Measurements from ENCODE around the gene FCGR3A.
"Not testable (repeated sequence)": the region's sequence is repeated elsewhere in the genome, so short reads cannot be mapped to it uniquely, and the experiment has no call there.

The FCGR3A gene

DNA sequence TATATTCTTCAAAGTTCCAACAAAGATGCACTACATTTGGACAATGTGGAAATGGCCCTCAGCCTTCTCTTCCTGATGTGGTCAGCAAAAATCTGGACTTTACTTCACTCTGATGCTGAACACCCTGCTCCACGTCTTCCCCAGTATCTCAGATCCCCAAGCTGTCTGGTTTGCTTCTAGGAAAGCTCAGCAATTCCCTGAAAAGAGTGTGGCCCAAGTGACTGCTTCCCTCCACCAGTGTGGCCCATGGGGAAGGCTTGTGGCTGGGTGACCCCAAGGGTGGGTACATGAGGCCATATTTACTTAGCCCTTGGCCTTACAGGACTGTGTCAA lies 36.2 kb downstream of the FCGR3A start:
- DNase-seq (ENCODE audit: low read depth in 1 of 2, low spot score in 1 of 2); in situ Hi-C loops (cut with HindIII; ENCODE audit: low pct_unique_long_range_greater_than_20kb, low sequenced_read_pairs): not testable (repeated sequence)

DNA sequence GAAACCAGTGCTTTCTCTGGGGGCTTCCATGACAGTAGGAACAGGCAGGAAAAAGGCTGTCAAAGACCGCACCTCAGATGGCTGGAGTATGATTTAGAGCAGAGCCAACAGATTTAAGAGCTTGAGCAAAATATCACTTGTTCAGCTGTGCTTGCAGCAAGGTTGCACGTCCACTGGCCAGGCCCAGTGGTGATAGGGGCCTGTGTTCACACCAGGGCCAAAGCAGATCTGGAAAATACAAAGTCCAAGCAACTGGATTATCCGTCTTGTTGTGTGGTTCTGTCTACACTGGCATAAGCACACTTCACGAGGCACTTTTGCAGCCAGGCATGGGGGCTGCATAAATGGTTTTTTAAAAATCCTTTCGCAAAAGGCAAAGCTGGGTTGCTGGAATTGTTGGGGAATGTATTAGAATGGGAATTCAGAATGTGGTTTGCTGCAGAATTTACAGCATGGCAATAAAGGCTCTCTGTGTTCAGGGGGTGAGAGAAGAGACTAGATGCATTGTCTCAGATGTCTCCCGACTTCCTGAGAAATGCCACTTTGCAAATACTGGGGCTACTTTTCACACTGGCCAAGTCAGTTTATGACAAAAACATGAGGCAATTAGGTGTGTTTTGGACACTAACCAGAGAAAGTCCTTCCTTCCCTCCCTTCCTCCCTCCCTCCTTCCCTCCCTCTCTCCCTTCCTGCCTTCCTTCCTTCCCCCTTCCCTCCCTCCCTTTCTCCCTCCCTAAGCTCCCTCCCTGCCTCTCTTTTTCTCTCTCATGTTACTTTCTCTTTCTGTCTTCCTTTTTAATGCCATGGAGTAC lies 36.8 kb downstream of the FCGR3A start:
- in situ Hi-C loops (cut with HindIII; ENCODE audit: low pct_unique_long_range_greater_than_20kb, low sequenced_read_pairs); DNase-seq (ENCODE audit: low read depth in 1 of 2, low spot score in 1 of 2): not testable (repeated sequence)

DNA sequence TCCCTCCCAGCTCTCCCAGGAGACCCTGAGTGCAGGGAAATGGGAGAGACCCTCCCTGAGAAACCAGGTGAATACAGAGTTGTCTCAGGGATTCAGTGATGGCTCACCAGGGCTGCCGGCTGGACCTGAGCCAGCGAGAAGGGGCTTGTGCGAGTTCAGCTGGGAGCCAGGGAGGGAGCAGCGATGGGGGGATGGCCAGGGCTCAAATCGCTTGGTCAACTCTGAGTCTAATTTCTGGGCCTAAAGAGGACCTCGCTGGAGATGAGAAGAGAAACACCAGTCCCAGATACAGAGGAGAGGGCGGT lies 37.9 kb downstream of the FCGR3A start:
- no peak for TF ChIP-seq JUND (IDR thresholded peaks at IDR 0.05; ENCODE audit: low read depth)
- in situ Hi-C loops (cut with HindIII; ENCODE audit: low pct_unique_long_range_greater_than_20kb, low sequenced_read_pairs) = no loop called here
- DNase-seq (ENCODE audit: low read depth in 1 of 2, low spot score in 1 of 2) = no peak

DNA sequence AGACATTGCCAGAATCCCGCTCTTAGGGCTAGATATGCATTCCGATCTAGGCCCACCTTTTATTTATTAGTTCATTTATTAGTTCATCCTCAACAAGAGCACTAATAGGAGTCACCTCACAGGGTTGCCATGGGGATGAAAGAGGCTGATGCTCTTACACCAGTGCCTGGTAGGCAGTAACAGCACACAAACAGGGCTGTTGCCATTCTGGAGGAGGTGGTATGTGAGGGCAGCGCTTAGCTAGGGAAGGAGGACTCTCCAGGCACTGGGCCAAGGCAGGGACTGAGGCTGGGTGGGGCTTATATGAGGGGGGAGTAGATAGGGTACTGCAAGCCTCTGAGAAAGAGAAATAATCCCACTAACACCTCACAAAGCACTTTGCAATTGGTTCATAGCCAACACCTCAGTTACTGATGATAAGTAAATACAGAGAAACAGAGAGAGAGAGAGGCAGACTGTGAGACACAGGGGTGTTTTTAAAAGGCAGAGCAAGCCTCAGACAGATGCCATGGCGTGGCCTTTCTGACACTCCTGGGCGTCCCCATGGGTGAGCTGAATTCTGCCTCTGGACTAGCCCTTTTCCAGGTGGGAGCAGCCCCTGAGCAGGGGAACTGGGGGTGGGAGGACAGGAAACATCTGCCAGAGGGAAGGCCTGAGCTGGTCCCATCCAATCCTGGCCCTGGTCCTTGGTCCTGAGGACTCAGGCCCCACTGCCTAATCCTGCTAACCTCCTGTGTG lies 38.4 kb downstream of the FCGR3A start:
- no peak for TF ChIP-seq JUND (IDR thresholded peaks at IDR 0.05; ENCODE audit: low read depth)
- no peak for DNase-seq (ENCODE audit: low read depth in 1 of 2, low spot score in 1 of 2)
- in situ Hi-C loops (cut with HindIII; ENCODE audit: low pct_unique_long_range_greater_than_20kb, low sequenced_read_pairs) = no loop called here

DNA sequence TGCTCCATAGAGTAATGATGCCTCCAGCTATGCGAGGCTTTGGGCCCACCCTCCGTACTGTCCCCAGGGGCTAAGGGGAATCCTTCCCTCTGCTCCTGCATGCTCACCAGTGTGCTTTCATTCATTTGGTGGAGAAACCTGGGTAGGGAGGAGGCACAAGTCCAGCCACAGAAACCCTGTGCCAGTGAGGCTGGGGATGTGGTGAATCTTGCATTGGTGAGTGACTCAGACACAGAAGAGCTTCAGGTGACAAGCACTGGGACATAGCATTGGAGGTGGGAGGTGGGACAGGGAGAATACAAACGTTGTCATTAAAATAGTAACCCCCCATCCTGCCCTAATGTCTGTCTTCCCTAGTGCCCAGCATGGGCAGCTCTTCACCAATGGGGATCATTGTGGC lies 39.1 kb downstream of the FCGR3A start:
- in situ Hi-C loops (cut with HindIII; ENCODE audit: low pct_unique_long_range_greater_than_20kb, low sequenced_read_pairs) = no loop called here
- no peak for TF ChIP-seq JUND (IDR thresholded peaks at IDR 0.05; ENCODE audit: low read depth)
- no peak for DNase-seq (ENCODE audit: low read depth in 1 of 2, low spot score in 1 of 2)

DNA sequence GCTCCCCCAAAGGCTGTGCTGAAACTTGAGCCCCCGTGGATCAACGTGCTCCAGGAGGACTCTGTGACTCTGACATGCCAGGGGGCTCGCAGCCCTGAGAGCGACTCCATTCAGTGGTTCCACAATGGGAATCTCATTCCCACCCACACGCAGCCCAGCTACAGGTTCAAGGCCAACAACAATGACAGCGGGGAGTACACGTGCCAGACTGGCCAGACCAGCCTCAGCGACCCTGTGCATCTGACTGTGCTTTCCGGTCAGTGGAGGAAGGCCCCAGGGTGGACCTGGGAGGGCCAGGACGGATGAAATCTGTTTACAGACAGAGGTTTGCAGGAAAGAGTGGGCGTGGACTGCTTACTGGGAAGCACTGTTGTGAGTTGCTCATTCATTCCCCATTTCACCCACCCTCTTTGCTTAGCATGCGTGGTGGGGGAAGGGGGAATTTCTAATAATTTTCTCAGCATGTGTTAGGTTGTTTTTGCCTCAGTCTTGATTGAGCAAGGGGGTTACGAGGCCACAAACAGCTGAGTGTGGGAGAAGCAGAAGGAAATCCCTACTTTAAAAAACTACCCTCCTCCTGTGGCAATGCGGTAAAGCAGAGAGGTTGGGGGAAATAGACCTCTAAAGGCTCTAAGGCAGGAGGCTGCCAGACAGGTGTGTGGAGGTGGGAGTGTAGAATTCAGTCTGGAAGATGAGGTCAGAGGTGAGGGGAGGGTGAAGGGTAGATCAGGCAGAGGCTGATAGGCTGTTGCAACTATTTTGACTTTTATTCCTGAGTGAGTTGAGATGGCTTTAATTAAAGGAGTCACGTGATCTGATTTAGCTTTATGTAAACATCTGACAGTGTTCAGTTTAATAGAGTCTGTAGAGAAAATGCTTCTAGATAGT lies 43.0 kb downstream of the FCGR3A start:
- in situ Hi-C loops (cut with HindIII; ENCODE audit: low pct_unique_long_range_greater_than_20kb, low sequenced_read_pairs) = no loop called here
- DNase-seq (ENCODE audit: low read depth in 1 of 2, low spot score in 1 of 2) = peak in 1 of 2 experiments; percentile 20
- no peak for TF ChIP-seq JUND (IDR thresholded peaks at IDR 0.05; ENCODE audit: low read depth)

DNA sequence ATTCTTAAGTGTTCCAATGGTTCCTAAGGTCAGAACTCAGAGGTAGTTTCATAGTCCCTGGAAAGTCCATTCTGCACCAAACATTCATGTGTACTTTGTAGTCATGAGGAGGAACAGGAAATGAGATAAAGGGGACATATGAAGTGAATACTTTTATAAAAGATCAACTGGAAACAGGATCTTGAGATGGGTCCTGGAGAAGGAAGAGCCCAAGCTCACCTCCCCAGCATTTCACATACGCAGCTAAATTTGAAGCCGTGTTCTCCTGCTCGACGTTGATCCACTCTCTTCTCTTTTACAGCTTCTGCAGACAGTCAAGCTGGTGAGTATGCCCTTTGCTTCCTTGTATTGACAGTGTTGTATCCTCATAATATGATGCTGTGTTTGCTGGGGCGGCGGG lies 43.9 kb downstream of the FCGR3A start:
- DNase-seq (ENCODE audit: low read depth in 1 of 2, low spot score in 1 of 2) = no peak
- in situ Hi-C loops (cut with HindIII; ENCODE audit: low pct_unique_long_range_greater_than_20kb, low sequenced_read_pairs) = no loop called here
- TF ChIP-seq JUND (IDR thresholded peaks at IDR 0.05; ENCODE audit: low read depth) = no peak

DNA sequence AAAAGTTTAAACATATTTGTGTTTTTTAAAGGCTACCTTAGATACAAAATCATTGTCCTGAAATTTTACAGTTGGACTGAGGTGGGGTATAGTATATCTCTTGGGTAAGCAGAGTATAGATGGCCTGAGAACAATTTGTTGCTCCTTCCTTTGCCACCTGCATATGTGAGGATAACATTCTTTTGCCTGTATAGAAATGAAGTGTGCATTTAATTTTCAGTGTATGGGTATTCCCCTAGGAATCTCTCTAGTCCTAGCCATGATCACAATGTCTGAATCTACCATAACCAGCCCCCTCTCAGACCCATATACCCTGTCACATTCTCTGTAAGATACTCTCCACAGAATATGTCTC lies 46.2 kb downstream of the FCGR3A start:
- TF ChIP-seq JUND (IDR thresholded peaks at IDR 0.05; ENCODE audit: low read depth) = no peak
- in situ Hi-C loops (cut with HindIII; ENCODE audit: low pct_unique_long_range_greater_than_20kb, low sequenced_read_pairs) = no loop called here
- DNase-seq (ENCODE audit: low read depth in 1 of 2, low spot score in 1 of 2) = no peak

DNA sequence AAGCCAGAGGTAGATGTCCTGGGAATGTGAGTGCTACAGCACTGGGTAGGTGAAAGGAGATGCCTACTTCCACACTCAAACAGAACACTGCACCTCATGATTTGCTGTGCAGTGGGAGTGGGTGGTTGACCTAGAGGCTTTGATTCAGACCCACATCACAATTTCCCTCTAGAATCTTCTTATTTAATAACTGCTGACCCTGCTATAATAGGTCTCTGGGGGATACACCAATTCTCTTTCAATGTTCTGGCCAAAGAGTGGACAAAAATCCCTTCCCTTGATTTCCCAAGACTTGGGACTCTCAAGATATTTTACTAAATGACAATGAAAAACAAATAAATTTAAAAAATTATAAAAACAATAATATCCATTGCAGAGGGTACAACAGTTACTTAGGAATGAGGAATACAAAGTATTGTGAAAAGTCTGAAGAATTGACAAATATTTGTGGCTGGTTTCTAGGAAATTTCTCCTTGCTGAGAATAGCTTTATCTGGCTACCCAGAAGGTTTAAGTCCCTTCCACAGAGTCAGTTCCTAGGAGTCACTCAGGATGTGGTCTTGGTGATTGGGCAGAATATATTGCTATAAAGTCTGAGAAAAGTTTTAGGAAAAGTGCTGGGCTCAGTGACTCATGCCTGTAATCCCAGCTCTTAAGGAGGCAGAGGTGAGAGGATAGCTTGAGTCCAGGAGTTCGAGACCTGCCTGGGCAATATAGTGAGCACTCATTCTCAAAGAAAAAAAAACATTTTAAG lies 46.8 kb downstream of the FCGR3A start:
- DNase-seq (ENCODE audit: low read depth in 1 of 2, low spot score in 1 of 2) = no peak
- no peak for TF ChIP-seq JUND (IDR thresholded peaks at IDR 0.05; ENCODE audit: low read depth)
- in situ Hi-C loops (cut with HindIII; ENCODE audit: low pct_unique_long_range_greater_than_20kb, low sequenced_read_pairs) = no loop called here

DNA sequence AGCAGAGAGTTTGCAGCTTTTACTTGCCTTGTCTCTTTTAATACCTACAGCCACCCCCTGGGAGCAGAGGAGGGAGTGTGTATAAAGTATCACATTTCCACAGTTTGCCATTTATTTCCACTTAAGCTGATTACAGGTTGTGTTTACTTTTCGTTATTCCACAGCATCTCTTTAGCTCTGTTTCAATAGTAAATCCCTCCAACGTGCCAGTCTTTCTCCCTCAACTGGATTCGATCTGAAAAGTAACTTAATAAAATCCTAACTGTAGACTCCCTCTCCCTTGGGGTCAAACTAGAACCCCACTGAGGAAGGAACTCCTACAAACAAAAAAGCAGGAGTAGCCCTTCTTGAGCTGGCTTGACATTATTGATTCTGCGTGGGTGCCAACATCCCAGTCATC lies 47.4 kb downstream of the FCGR3A start:
- no peak for DNase-seq (ENCODE audit: low read depth in 1 of 2, low spot score in 1 of 2)
- in situ Hi-C loops (cut with HindIII; ENCODE audit: low pct_unique_long_range_greater_than_20kb, low sequenced_read_pairs) = no loop called here
- TF ChIP-seq JUND (IDR thresholded peaks at IDR 0.05; ENCODE audit: low read depth) = no peak

DNA sequence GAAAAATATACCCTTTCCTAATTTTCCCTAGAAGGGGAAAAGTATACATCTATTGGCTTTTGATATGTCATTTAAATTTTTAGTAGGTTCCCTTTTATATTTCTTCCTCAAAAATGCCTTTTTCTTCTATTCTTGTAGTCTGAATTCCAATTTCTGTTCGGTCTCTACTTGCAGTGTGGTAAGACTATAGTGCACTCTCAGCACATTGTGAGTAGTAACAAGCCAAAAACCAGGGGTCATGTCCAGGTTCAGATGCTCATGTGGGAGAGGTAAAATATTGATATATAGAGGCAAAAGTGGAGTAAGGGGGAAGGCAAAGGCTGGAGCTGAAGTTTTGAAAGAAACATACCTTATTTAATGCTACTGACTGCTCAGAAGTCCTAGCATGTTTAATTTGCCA lies 48.4 kb downstream of the FCGR3A start:
- in situ Hi-C loops (cut with HindIII; ENCODE audit: low pct_unique_long_range_greater_than_20kb, low sequenced_read_pairs) = no loop called here
- DNase-seq (ENCODE audit: low read depth in 1 of 2, low spot score in 1 of 2) = no peak
- TF ChIP-seq JUND (IDR thresholded peaks at IDR 0.05; ENCODE audit: low read depth) = no peak

Data from T47D (cell line).